Measurements from ENCODE around the gene ELAVL2. TPM values are rescaled to one million over a fixed set of nuclear protein-coding genes. Genes with fewer than 3 reads are reported as not detected.

ELAVL2 gene
- 1 to 10 TPM in 1 of 4 donors, under 1 TPM in 1, not detected in 2; 0.15 to 4.4 TPM for total RNA-seq

GRCh38 chr9:23826120-23826629 lies at the start of gene ELAVL2:
ELAVL2 (minus strand) TSS chr9:23826240; CDS start chr9:23762234, 64,006 bp downstream.
- DNase-seq, result peak; percentile 89
- Histone ChIP-seq H3K4me1 (peaks cover 5 to 6% of the 10 kb centered on the region in 2 donors), H3K36me3 (no peaks in the 10 kb centered on the region), H3K9me3 (no peaks in the 10 kb centered on the region), H3K27me3 (peaks cover 14 to 51% of the 10 kb centered on the region in 2 donors), H3K27ac (no peak within 1 kb of the TSS), H3K4me3 (peak within 1 kb of the TSS; percentile 9 to 38)
- TF ChIP-seq CTCF (IDR thresholded peaks at IDR 0.05) (no peak), POLR2A (IDR thresholded peaks at IDR 0.05) (no peak)
- intact Hi-C loops (cut with DNase I; ENCODE audit: low total_unique reads), result no loop called here

GRCh38 chr9:23858234-23858633 lies 32.2 kb upstream of the ELAVL2 start:
- H3K36me3 ChIP-seq, result no peaks in the 10 kb centered on the region
- H3K9me3 ChIP-seq, result peaks cover 0 to 2% of the 10 kb centered on the region in 2 donors
- H3K4me1 ChIP-seq, result no peaks in the 10 kb centered on the region
- no peak overlapping the region for H3K27ac ChIP-seq
- DNase-seq, result no peak
- H3K4me3 ChIP-seq, result no peak overlapping the region
- TF ChIP-seq CTCF (IDR thresholded peaks at IDR 0.05) (no peak), POLR2A (IDR thresholded peaks at IDR 0.05) (no peak)
- intact Hi-C loops (cut with DNase I; ENCODE audit: low total_unique reads), result no loop called here
- H3K27me3 ChIP-seq, result no peaks in the 10 kb centered on the region

- H3K4me3 ChIP-seq, result no peak overlapping the region
- H3K27ac ChIP-seq, result no peak overlapping the region
- TF ChIP-seq CTCF (IDR thresholded peaks at IDR 0.05) (no peak), POLR2A (IDR thresholded peaks at IDR 0.05) (no peak)
- no peaks in the 10 kb centered on the region for H3K36me3 ChIP-seq
- no peak for DNase-seq
- peaks cover 0 to under 1% of the 10 kb centered on the region in 2 donors for H3K9me3 ChIP-seq
- intact Hi-C loops (cut with DNase I; ENCODE audit: low total_unique reads), result no loop called here
- H3K4me1 ChIP-seq, result no peaks in the 10 kb centered on the region
- H3K27me3 ChIP-seq, result peaks cover 0 to 8% of the 10 kb centered on the region in 2 donors
Observed at GRCh38 chr9:23855873-23856604, 30.0 kb upstream of the ELAVL2 start.

GRCh38 chr9:23850690-23851629 lies 24.9 kb upstream of the ELAVL2 start:
- H3K4me3 ChIP-seq, result peak overlapping the region; percentile 3 to 23
- DNase-seq, result no peak

More at GRCh38 chr9:23850690-23851629, 24.9 kb upstream of the ELAVL2 start:
- Histone ChIP-seq H3K27ac (no peak overlapping the region), H3K27me3 (peaks cover 0 to 43% of the 10 kb centered on the region in 2 donors), H3K4me1 (no peaks in the 10 kb centered on the region), H3K9me3 (no peaks in the 10 kb centered on the region), H3K36me3 (no peaks in the 10 kb centered on the region)
- intact Hi-C loops (cut with DNase I; ENCODE audit: low total_unique reads), result no loop called here
- no peak for TF ChIP-seq POLR2A (IDR thresholded peaks at IDR 0.05)
- no peak for TF ChIP-seq CTCF (IDR thresholded peaks at IDR 0.05)
